ENCODE measurements around the gene TRIM41.
"Not testable (repeated sequence)": the region's sequence is repeated elsewhere in the genome, so short reads cannot be mapped to it uniquely, and the experiment has no call there.

Gene TRIM41

GRCh38 chr5:181263633-181264032 lies 40.6 kb downstream of the TRIM41 start:
- TF ChIP-seq CTCF (IDR thresholded peaks at IDR 0.05; ENCODE audit: extremely low read depth, insufficient read depth, missing control alignments): no peak
- in situ Hi-C loops (cut with MboI; ENCODE audit: low pct_unique_long_range_greater_than_20kb, low sequenced_read_pairs, unreplicated experiment): no loop called here
- DNase-seq (ENCODE audit: low spot score): no peak

- in situ Hi-C loops (cut with MboI; ENCODE audit: low pct_unique_long_range_greater_than_20kb, low sequenced_read_pairs, unreplicated experiment): no loop called here
Observed at GRCh38 chr5:181265092-181265671, 42.1 kb downstream of the TRIM41 start.

GRCh38 chr5:181267291-181267904 lies 44.3 kb downstream of the TRIM41 start:
- DNase-seq (ENCODE audit: low spot score); in situ Hi-C loops (cut with MboI; ENCODE audit: low pct_unique_long_range_greater_than_20kb, low sequenced_read_pairs, unreplicated experiment): not testable (repeated sequence)

More at GRCh38 chr5:181265092-181265671, 42.1 kb downstream of the TRIM41 start:
- TF ChIP-seq CTCF (IDR thresholded peaks at IDR 0.05; ENCODE audit: extremely low read depth, insufficient read depth, missing control alignments): no peak
- DNase-seq (ENCODE audit: low spot score): no peak

GRCh38 chr5:181267907-181268306 lies 44.8 kb downstream of the TRIM41 start:
- DNase-seq (ENCODE audit: low spot score); in situ Hi-C loops (cut with MboI; ENCODE audit: low pct_unique_long_range_greater_than_20kb, low sequenced_read_pairs, unreplicated experiment): not testable (repeated sequence)

- DNase-seq (ENCODE audit: low spot score): no peak
- TF ChIP-seq CTCF (IDR thresholded peaks at IDR 0.05; ENCODE audit: extremely low read depth, insufficient read depth, missing control alignments): no peak
- in situ Hi-C loops (cut with MboI; ENCODE audit: low pct_unique_long_range_greater_than_20kb, low sequenced_read_pairs, unreplicated experiment): no loop called here
Observed at GRCh38 chr5:181271081-181271480, 48.0 kb downstream of the TRIM41 start.

GRCh38 chr5:181273433-181273744 lies 50.3 kb downstream of the TRIM41 start:
- TF ChIP-seq CTCF (IDR thresholded peaks at IDR 0.05; ENCODE audit: extremely low read depth, insufficient read depth, missing control alignments): peak; percentile 27
- in situ Hi-C loops (cut with MboI; ENCODE audit: low pct_unique_long_range_greater_than_20kb, low sequenced_read_pairs, unreplicated experiment); DNase-seq (ENCODE audit: low spot score): not testable (repeated sequence)

- in situ Hi-C loops (cut with MboI; ENCODE audit: low pct_unique_long_range_greater_than_20kb, low sequenced_read_pairs, unreplicated experiment): no loop called here
Observed at GRCh38 chr5:181280251-181280762, 57.2 kb downstream of the TRIM41 start.

More at GRCh38 chr5:181280251-181280762, 57.2 kb downstream of the TRIM41 start:
- no peak for TF ChIP-seq CTCF (IDR thresholded peaks at IDR 0.05; ENCODE audit: extremely low read depth, insufficient read depth, missing control alignments)
- DNase-seq (ENCODE audit: low spot score): no peak
